Transverse colon (tissue), 4 donors: ENCODE measurements around the gene PLCL2. TPM values are rescaled to one million over a fixed set of nuclear protein-coding genes. Genes with fewer than 3 reads are reported as not detected.

Source experiments
- DNase-seq: peaks from one replicate; pipeline ENCODE4 v3.0.0-alpha.2; 2019
- H3K27ac ChIP-seq, 4 donors: fragments of 200-600 bp; sonication (generic); 2 replicates each; pipeline ENCODE4 v1.5.1; 2016 to 2018; ENCODE audit warnings: inconsistent platforms in 4 of 4
- H3K27me3 ChIP-seq: fragments of 200-600 bp; sonication (generic); 2 replicates; pipeline ENCODE4 v1.5.1; 2017; ENCODE audit warnings: inconsistent platforms
- H3K36me3 ChIP-seq, 4 donors: fragments of 200-600 bp; sonication (generic); 2 replicates each; pipeline ENCODE4 v1.5.1; 2017 to 2019; ENCODE audit warnings: inconsistent platforms in 4 of 4
- H3K4me1 ChIP-seq, 4 donors: fragments of 200-600 bp; sonication (generic); 2 replicates each; pipeline ENCODE4 v1.5.1; 2017 to 2020; ENCODE audit warnings: inconsistent platforms in 4 of 4
- H3K4me3 ChIP-seq, 4 donors: fragments of 200-600 bp; sonication (generic); 1 replicate in 1 of 4; 2 replicates in 3 of 4; pipeline versions ENCODE4 v1.5.1 to v1.6.1; 2017 to 2019; ENCODE audit warnings: inconsistent platforms in 4 of 4
- H3K9me3 ChIP-seq, 2 donors: fragments of 200-600 bp; sonication (generic); 2 replicates each; pipeline ENCODE4 v1.5.1; 2017 to 2019; ENCODE audit warnings: inconsistent platforms in 2 of 2
- CTCF ChIP-seq, 5 experiments: fragments of 200-600 bp in 3 of 5; fragments of 450-650 bp in 2 of 5; sonication (generic) in 3 of 5; IDR thresholded peaks; 1 replicate in 2 of 5; 2 replicates in 3 of 5; pipeline ENCODE4 v1.5.1; 2016 to 2017; ENCODE audit warnings: antibody characterized with exemption in 5 of 5, inconsistent platforms in 3 of 5, mild to moderate bottlenecking in 2 of 5, moderate library complexity in 1 of 5
- EP300 ChIP-seq: sonication (generic); formaldehyde crosslinking; IDR thresholded peaks from one replicate; pipeline ENCODE4 v1.6.1; 2017; ENCODE audit warnings: antibody characterized with exemption, low read depth
- POLR2A ChIP-seq: fragments of 450-650 bp; IDR thresholded peaks from one replicate; pipeline ENCODE4 v1.6.1; 2016; ENCODE audit warnings: antibody characterized with exemption, mild to moderate bottlenecking, moderate library complexity
- POLR2AphosphoS5 ChIP-seq, 3 donors: sonication (generic); formaldehyde crosslinking; IDR thresholded peaks; one replicate each; pipeline ENCODE4 v1.6.1; 2016; ENCODE audit warnings: antibody characterized with exemption in 3 of 3
- WGBS, 2 donors: methylation state at CpG; one replicate each; pipeline ENCODE4 v1.1.5; 2018; ENCODE audit warnings: low coverage in 1 of 2; 5-methylcytosine and 5-hydroxymethylcytosine counted together
- in situ Hi-C, 4 donors: fragments of 200-750 bp; cut with MboI; loops; one replicate each; pipeline versions ENCODE4 v1.15.0 to v1.15.1; 2017; ENCODE audit warnings: low sequenced_read_pairs in 3 of 4, low pct_ligation_motif_present in 1 of 4, low pct_unique_long_range_greater_than_20kb in 1 of 4
- intact Hi-C: fragments of 100-400 bp; cut with DNase I; formaldehyde crosslinking; loops from one replicate; pipeline ENCODE4 v1.15.1; 2023; ENCODE audit warnings: low total_unique reads
- total RNA-seq, 4 donors: library from RNA; depleted of rRNA; stranded (reverse); fragments of >200 nt; gene quantifications; one replicate each; pipeline ENCODE4 v1.1.0, GENCODE V29; 2016

Gene PLCL2
- total RNA-seq, 4 donors from 2014 or later, result 17.2 to 41.4 (median 35.9) TPM

- in situ Hi-C loops, result no loop called here
- 76 to 86% methylated on average over 6 to 8 of the region's 8 CpGs for WGBS, 2 donors
These were observed 231.3 kb downstream of the PLCL2 start for GRCh38 chr3:17116007-17116600.

GRCh38 chr3:17118771-17119170 lies 234.0 kb downstream of the PLCL2 start:
- intact Hi-C loops (no loop called here), in situ Hi-C loops (no loop called here)
- Histone ChIP-seq H3K36me3 (no peaks in the 10 kb centered on the region), H3K27me3 (no peaks in the 10 kb centered on the region), H3K4me1 (no peaks in the 10 kb centered on the region), H3K4me3 (no peak overlapping the region), H3K9me3 (no peaks in the 10 kb centered on the region), H3K27ac (no peak overlapping the region)
- TF ChIP-seq POLR2AphosphoS5 (IDR thresholded peaks at IDR 0.05) (no peak), POLR2A (no peak), EP300 (no peak), CTCF (IDR thresholded peaks at IDR 0.05) (no peak)
- DNase-seq, result no peak
- whole genome bisulfite sequencing, 2 donors, result 91% methylated on average over 6 of the region's 6 CpGs; no CpG with 5 or more reads in 1 of the 2 donors

More at GRCh38 chr3:17116007-17116600, 231.3 kb downstream of the PLCL2 start:
- intact Hi-C loops, result no loop called here
- H3K9me3 ChIP-seq, result no peaks in the 10 kb centered on the region
- no peak for DNase-seq
- no peak overlapping the region for H3K4me3 ChIP-seq
- H3K27me3 ChIP-seq, result no peaks in the 10 kb centered on the region
- H3K4me1 ChIP-seq, result no peaks in the 10 kb centered on the region
- TF ChIP-seq CTCF (IDR thresholded peaks at IDR 0.05) (no peak), POLR2AphosphoS5 (IDR thresholded peaks at IDR 0.05) (no peak), POLR2A (no peak), EP300 (no peak)
- no peak overlapping the region for H3K27ac ChIP-seq
- no peaks in the 10 kb centered on the region for H3K36me3 ChIP-seq

GRCh38 chr3:17119201-17120072 lies 234.7 kb downstream of the PLCL2 start:
- intact Hi-C loops (no loop called here), in situ Hi-C loops (no loop called here)
- TF ChIP-seq EP300, result no peak
- no peak for TF ChIP-seq POLR2A
- Histone ChIP-seq H3K27ac (no peak overlapping the region), H3K36me3 (no peaks in the 10 kb centered on the region), H3K27me3 (no peaks in the 10 kb centered on the region), H3K4me3 (no peak overlapping the region), H3K4me1 (no peaks in the 10 kb centered on the region), H3K9me3 (no peaks in the 10 kb centered on the region)
- no peak for DNase-seq
- 75 to 82% methylated on average over 2 to 3 of the region's 5 CpGs for WGBS, 2 donors

- DNase-seq, result no peak
- no peak overlapping the region for H3K4me3 ChIP-seq
- TF ChIP-seq POLR2AphosphoS5 (IDR thresholded peaks at IDR 0.05) (no peak), EP300 (no peak), CTCF (IDR thresholded peaks at IDR 0.05) (no peak), POLR2A (no peak)
- in situ Hi-C loops, result no loop called here
- no peak overlapping the region for H3K27ac ChIP-seq
- H3K9me3 ChIP-seq, result no peaks in the 10 kb centered on the region
- WGBS, 2 donors, result 81 to 100% methylated on average over 1 to 4 of the region's 4 CpGs
- H3K27me3 ChIP-seq, result no peaks in the 10 kb centered on the region
- no peaks in the 10 kb centered on the region for H3K4me1 ChIP-seq
- no peaks in the 10 kb centered on the region for H3K36me3 ChIP-seq
- intact Hi-C loops, result no loop called here
These were observed 235.4 kb downstream of the PLCL2 start for GRCh38 chr3:17120115-17120514.
